Spinal cord (tissue), 10 donors: ENCODE data around the gene NUTM2D. TPM values are rescaled to one million over a fixed set of nuclear protein-coding genes. Genes with fewer than 3 reads are reported as not detected.
"Not testable (repeated sequence)": the region's sequence is repeated elsewhere in the genome, so short reads cannot be mapped to it uniquely, and the experiment has no call there.

Experiments used
- DNase-seq, 6 donors: peaks; one replicate each; pipeline versions ENCODE4 v3.0.0 to v3.0.0-alpha.2; 2013 to 2015; ENCODE audit warnings: low spot score in 6 of 6, low read depth in 4 of 6
- H3K27ac ChIP-seq: one replicate; pipeline ENCODE4 v1.5.1; 2013; ENCODE audit warnings: low read depth, low read length, control low read depth
- H3K27me3 ChIP-seq: one replicate; pipeline ENCODE4 v1.6.1; 2013; ENCODE audit warnings: low read length; ENCODE audit not compliant: control insufficient read depth, insufficient read depth
- H3K36me3 ChIP-seq: one replicate; pipeline ENCODE4 v1.6.1; 2013; ENCODE audit warnings: low read length; ENCODE audit not compliant: control insufficient read depth, insufficient read depth
- H3K4me1 ChIP-seq: one replicate; pipeline ENCODE4 v1.6.1; 2013; ENCODE audit warnings: low read length; ENCODE audit not compliant: control insufficient read depth, insufficient read depth
- H3K4me3 ChIP-seq: one replicate; pipeline ENCODE4 v1.5.1; 2013; ENCODE audit warnings: low read depth, low read length, control low read depth
- H3K9me3 ChIP-seq: one replicate; pipeline ENCODE4 v1.6.1; 2013; ENCODE audit warnings: low read length; ENCODE audit not compliant: control insufficient read depth, insufficient read depth
- WGBS: methylation state at CpG from one replicate; pipeline ENCODE4 v1.1.5; 2013; ENCODE audit warnings: missing lambda C conversion rate; ENCODE audit not compliant: insufficient coverage; 5-methylcytosine and 5-hydroxymethylcytosine counted together
- polyA plus RNA-seq, 2 donors: library from polyadenylated mRNA; unstranded; fragments of 120-200 nt; gene quantifications; one replicate each; pipeline ENCODE4 v1.2.1, GENCODE V29; 2013; ENCODE audit not compliant: insufficient read length in 2 of 2
- small RNA-seq: library from RNA; depleted of rRNA; stranded (forward); fragments of <200 nt; gene quantifications from one replicate; pipeline ENCODE3, GENCODE V24; 2014; ENCODE audit warnings: low replicate concordance
- total RNA-seq, 2 donors: library from RNA; depleted of rRNA in 1 of 2; stranded (reverse); fragments of 120-200 nt in 1 of 2; fragments of >200 nt in 1 of 2; gene quantifications; one replicate each; pipeline versions ENCODE4 v1.2.3 to v1.2.4, GENCODE V29; 2013 to 2014
- donor health status: healthy.

The NUTM2D gene
- total and polyA plus RNA-seq, 4 donors, result 3.6 to 20.4 (median 14.0) TPM

DNA sequence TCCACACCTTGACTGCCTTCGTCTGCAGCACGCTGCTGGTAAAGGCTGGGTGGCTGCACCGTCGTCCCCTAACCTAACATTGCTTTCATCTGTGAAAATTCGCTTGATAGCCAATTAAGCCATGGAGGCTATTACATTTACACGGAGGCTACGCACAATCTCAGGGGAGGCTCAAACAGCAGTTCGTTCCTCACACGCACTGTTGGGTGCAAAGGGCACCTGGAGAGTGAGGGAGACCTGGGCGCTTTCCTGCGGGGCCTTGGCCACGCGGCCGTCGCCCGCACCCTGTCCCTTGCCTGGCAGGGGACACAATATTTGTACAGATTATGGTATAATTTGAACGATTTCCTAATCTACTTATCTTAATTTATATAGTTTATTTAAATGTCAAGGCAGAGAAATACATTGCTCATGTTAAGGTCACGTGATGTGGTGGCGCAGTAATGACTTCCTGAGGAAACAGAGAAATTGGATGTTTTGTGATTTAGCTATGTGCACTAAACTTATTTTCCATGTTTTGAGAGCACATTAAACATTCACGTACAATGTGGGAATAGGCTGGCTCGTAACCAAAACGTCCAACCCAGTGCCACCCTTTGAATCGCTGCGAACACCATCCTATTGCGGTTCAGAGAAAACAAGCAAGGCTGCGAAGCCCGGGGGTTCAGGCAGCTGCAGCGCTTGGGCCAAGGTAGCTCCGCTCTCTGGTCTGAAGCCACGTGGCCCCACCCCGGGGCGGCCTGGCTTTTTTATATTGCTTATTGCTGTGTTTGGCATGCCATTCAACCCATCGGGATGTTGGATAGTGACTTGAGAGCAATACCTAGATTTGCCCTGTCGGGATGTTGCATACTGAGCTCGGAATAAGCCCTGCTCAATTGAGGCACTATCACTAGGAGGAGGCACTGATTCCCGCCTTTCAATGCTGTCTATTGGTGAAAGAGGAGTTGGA, 50.2 kb downstream of the NUTM2D start:
- not testable (repeated sequence) for H3K4me1 ChIP-seq, H3K27ac ChIP-seq, H3K9me3 ChIP-seq, H3K27me3 ChIP-seq, H3K36me3 ChIP-seq, H3K4me3 ChIP-seq
- 21% methylated on average over 21 of the region's 36 CpGs for WGBS
- DNase-seq, result peak in 4 of 6 donors; percentile 7 to 68 (median 10)

DNA sequence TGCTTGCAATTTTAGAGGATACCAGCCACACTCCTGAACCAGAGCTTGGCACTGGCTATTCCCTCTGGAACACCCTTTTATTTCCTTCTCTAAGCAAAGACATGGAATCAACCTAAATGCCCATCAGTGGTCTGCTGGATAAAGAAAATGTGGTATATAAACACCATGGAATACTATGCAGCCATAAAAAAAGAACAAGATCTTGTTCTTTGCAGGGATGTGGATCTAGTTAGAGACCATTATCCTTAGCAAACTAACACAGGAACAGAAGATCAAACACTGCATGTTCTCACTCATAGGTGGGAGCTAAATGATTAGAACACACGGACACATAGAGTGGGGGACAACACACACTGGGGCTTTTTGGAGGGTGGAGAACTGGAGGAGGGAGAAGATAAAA, 56.4 kb downstream of the NUTM2D start:
- WGBS, result no CpG with 5 or more reads among the region's 1 CpG
- H3K27me3 ChIP-seq, H3K36me3 ChIP-seq, H3K27ac ChIP-seq, H3K4me1 ChIP-seq, H3K4me3 ChIP-seq, DNase-seq, H3K9me3 ChIP-seq: not testable (repeated sequence)

Small RNAs within 50 kb of the gene (small RNA-seq; reads per million reads assigned to genes)
- gene AL355334.1, result not detected

Other genes with a start within 250 kb of the NUTM2D start
- gene NUTM2A, start 132.3 kb upstream of the NUTM2D start, total RNA-seq, result 1 to 10 TPM; 1.2 TPM
- 1 to 10 TPM; 3.8 to 6.8 TPM for gene NUTM2A, start 132.3 kb upstream of the NUTM2D start, polyA plus RNA-seq
- gene MINPP1, start 147.1 kb downstream of the NUTM2D start, total RNA-seq, result 10 to 100 TPM; 19.2 to 23.4 TPM
- 10 to 100 TPM; 23.0 to 24.7 TPM for gene MINPP1, start 147.1 kb downstream of the NUTM2D start, polyA plus RNA-seq